Measurements from ENCODE around the gene ZNF326.
A peak's percentile ranks its signal among the peaks of the same experiment; 100 is the strongest.
"Not testable (repeated sequence)": the region's sequence is repeated elsewhere in the genome, so short reads cannot be mapped to it uniquely, and the experiment has no call there.

The ZNF326 gene

GRCh38 chr1:89966656-89967055, 28.3 kb upstream of the ZNF326 start:
- no peak for DNase-seq

- DNase-seq = peak; percentile 17
Observed at GRCh38 chr1:89971600-89971999, 23.3 kb upstream of the ZNF326 start.

GRCh38 chr1:89972024-89972423, 22.9 kb upstream of the ZNF326 start:
- DNase-seq = no peak

- no peak for DNase-seq
Observed at GRCh38 chr1:89973471-89974127, 21.3 kb upstream of the ZNF326 start.

GRCh38 chr1:89974256-89974655, 20.7 kb upstream of the ZNF326 start:
- no peak for DNase-seq

GRCh38 chr1:89974696-89975470, 20.0 kb upstream of the ZNF326 start:
- no peak for DNase-seq

- no peak for DNase-seq
Observed at GRCh38 chr1:89975540-89976125, 19.3 kb upstream of the ZNF326 start.

GRCh38 chr1:89978755-89979154, 16.2 kb upstream of the ZNF326 start:
- no peak for DNase-seq

- no peak for DNase-seq
Observed at GRCh38 chr1:89980605-89981004, 14.3 kb upstream of the ZNF326 start.

- DNase-seq = not testable (repeated sequence)
Observed at GRCh38 chr1:89982846-89983245, 12.1 kb upstream of the ZNF326 start.

GRCh38 chr1:89984564-89985116, 10.3 kb upstream of the ZNF326 start:
- DNase-seq = not testable (repeated sequence)

GRCh38 chr1:89986020-89986419, 8.9 kb upstream of the ZNF326 start:
- no peak for DNase-seq

GRCh38 chr1:89987159-89987819, 7.6 kb upstream of the ZNF326 start:
- peak; percentile 83 for DNase-seq

- no peak for DNase-seq
Observed at GRCh38 chr1:89989099-89989498, 5.8 kb upstream of the ZNF326 start.

GRCh38 chr1:89989799-89990198, 5.1 kb upstream of the ZNF326 start:
- no peak for DNase-seq

- no peak for DNase-seq
Observed at GRCh38 chr1:89990976-89991831, 3.7 kb upstream of the ZNF326 start.

GRCh38 chr1:89993541-89993940, 1.4 kb upstream of the ZNF326 start:
- no peak for DNase-seq

- no peak for DNase-seq
Observed at GRCh38 chr1:89994231-89994804, 592 bp upstream of the ZNF326 start.

GRCh38 chr1:89995598-89996449, 914 bp downstream of the ZNF326 start:
- DNase-seq = no peak

- DNase-seq = no peak
Observed at GRCh38 chr1:89996450-89997110, 1.7 kb downstream of the ZNF326 start.

Measured in kidney glomerular epithelial cell (primary cell).